T-helper 2 cell treated with Interferon-gamma antibody and Interleukin-4, amounts not matched to agents 5 μg/mL and 100 μg/mL, for 36 hours (primary cell): ENCODE data around the gene ANKRD10.

Experiments
- DNase-seq: peaks from one replicate; pipeline ENCODE4 v3.0.0; 2021; ENCODE audit warnings: low spot score
- H3K27ac Mint-ChIP-seq: one replicate; pipeline ENCODE4 v1.8.0; 2021; ENCODE audit warnings: mild to moderate bottlenecking, mixed read lengths
- H3K27me3 Mint-ChIP-seq: one replicate; pipeline ENCODE4 v1.8.0; 2021; ENCODE audit warnings: low read depth, mixed read lengths
- H3K36me3 Mint-ChIP-seq: one replicate; pipeline ENCODE4 v1.8.0; 2021; ENCODE audit warnings: low read depth, mixed read lengths
- H3K4me1 Mint-ChIP-seq: one replicate; pipeline ENCODE4 v1.8.0; 2021; ENCODE audit warnings: low read depth, mixed read lengths
- H3K4me3 Mint-ChIP-seq: one replicate; pipeline ENCODE4 v1.8.0; 2022; ENCODE audit warnings: mild to moderate bottlenecking, moderate library complexity, mixed read lengths
- H3K9me3 Mint-ChIP-seq: one replicate; pipeline ENCODE4 v1.8.0; 2021; ENCODE audit warnings: mixed read lengths

Gene ANKRD10

GRCh38 chr13:110893571-110893970 is 21.3 kb downstream of the ANKRD10 start:
- Mint-ChIP-seq H3K36me3 (peaks cover 20% of the 10 kb centered on the region), H3K27me3 (no peaks in the 10 kb centered on the region), H3K9me3 (no peaks in the 10 kb centered on the region), H3K4me3 (no peak overlapping the region), H3K27ac (no peak overlapping the region), H3K4me1 (peaks cover 15% of the 10 kb centered on the region)
- no peak for DNase-seq

GRCh38 chr13:110890279-110891165 is 24.3 kb downstream of the ANKRD10 start:
- no peak overlapping the region for H3K4me3 Mint-ChIP-seq
- peaks cover 16% of the 10 kb centered on the region for H3K36me3 Mint-ChIP-seq
- H3K4me1 Mint-ChIP-seq, result peaks cover 2% of the 10 kb centered on the region
- no peak for DNase-seq
- no peaks in the 10 kb centered on the region for H3K9me3 Mint-ChIP-seq
- no peak overlapping the region for H3K27ac Mint-ChIP-seq
- no peaks in the 10 kb centered on the region for H3K27me3 Mint-ChIP-seq

- Mint-ChIP-seq H3K27me3 (no peaks in the 10 kb centered on the region), H3K27ac (no peak overlapping the region), H3K4me3 (no peak overlapping the region), H3K4me1 (peaks cover 5% of the 10 kb centered on the region), H3K36me3 (peaks cover 13% of the 10 kb centered on the region), H3K9me3 (no peaks in the 10 kb centered on the region)
- DNase-seq, result no peak
Observed at GRCh38 chr13:110888390-110888789, 26.5 kb downstream of the ANKRD10 start.

- H3K36me3 Mint-ChIP-seq, result peaks cover 10% of the 10 kb centered on the region
- no peaks in the 10 kb centered on the region for H3K9me3 Mint-ChIP-seq
- H3K4me1 Mint-ChIP-seq, result peaks cover 5% of the 10 kb centered on the region
- H3K4me3 Mint-ChIP-seq, result no peak overlapping the region
- no peak for DNase-seq
- no peaks in the 10 kb centered on the region for H3K27me3 Mint-ChIP-seq
- H3K27ac Mint-ChIP-seq, result no peak overlapping the region
Observed at GRCh38 chr13:110887597-110888333, 27.1 kb downstream of the ANKRD10 start.

GRCh38 chr13:110886870-110887596 is 27.8 kb downstream of the ANKRD10 start:
- peaks cover 5% of the 10 kb centered on the region for H3K36me3 Mint-ChIP-seq
- H3K27me3 Mint-ChIP-seq, result no peaks in the 10 kb centered on the region
- DNase-seq, result no peak
- H3K27ac Mint-ChIP-seq, result no peak overlapping the region
- H3K4me1 Mint-ChIP-seq, result peaks cover 5% of the 10 kb centered on the region
- no peaks in the 10 kb centered on the region for H3K9me3 Mint-ChIP-seq
- no peak overlapping the region for H3K4me3 Mint-ChIP-seq

- Mint-ChIP-seq H3K27ac (no peak overlapping the region), H3K27me3 (no peaks in the 10 kb centered on the region)
Observed at GRCh38 chr13:110885966-110886869, 28.7 kb downstream of the ANKRD10 start.

GRCh38 chr13:110885516-110885915 is 29.4 kb downstream of the ANKRD10 start:
- DNase-seq, result no peak
- Mint-ChIP-seq H3K36me3 (peaks cover 4% of the 10 kb centered on the region), H3K9me3 (no peaks in the 10 kb centered on the region)

More at GRCh38 chr13:110885966-110886869, 28.7 kb downstream of the ANKRD10 start:
- DNase-seq, result no peak
- Mint-ChIP-seq H3K4me3 (no peak overlapping the region), H3K36me3 (peaks cover 5% of the 10 kb centered on the region), H3K9me3 (no peaks in the 10 kb centered on the region), H3K4me1 (peaks cover 5% of the 10 kb centered on the region)

GRCh38 chr13:110884517-110884916 is 30.4 kb downstream of the ANKRD10 start:
- no peak for DNase-seq
- no peak overlapping the region for H3K4me3 Mint-ChIP-seq
- no peak overlapping the region for H3K27ac Mint-ChIP-seq
- H3K27me3 Mint-ChIP-seq, result no peaks in the 10 kb centered on the region
- peaks cover 6% of the 10 kb centered on the region for H3K36me3 Mint-ChIP-seq
- no peaks in the 10 kb centered on the region for H3K9me3 Mint-ChIP-seq
- peaks cover 5% of the 10 kb centered on the region for H3K4me1 Mint-ChIP-seq

More at GRCh38 chr13:110885516-110885915, 29.4 kb downstream of the ANKRD10 start:
- no peak overlapping the region for H3K4me3 Mint-ChIP-seq
- no peak overlapping the region for H3K27ac Mint-ChIP-seq
- peaks cover 5% of the 10 kb centered on the region for H3K4me1 Mint-ChIP-seq
- H3K27me3 Mint-ChIP-seq, result no peaks in the 10 kb centered on the region

GRCh38 chr13:110883542-110883941 is 31.3 kb downstream of the ANKRD10 start:
- peaks cover 6% of the 10 kb centered on the region for H3K36me3 Mint-ChIP-seq
- H3K27ac Mint-ChIP-seq, result no peak overlapping the region
- no peak overlapping the region for H3K4me3 Mint-ChIP-seq
- no peak for DNase-seq
- peaks cover 5% of the 10 kb centered on the region for H3K4me1 Mint-ChIP-seq
- no peaks in the 10 kb centered on the region for H3K27me3 Mint-ChIP-seq
- no peaks in the 10 kb centered on the region for H3K9me3 Mint-ChIP-seq

GRCh38 chr13:110882972-110883371 is 31.9 kb downstream of the ANKRD10 start:
- Mint-ChIP-seq H3K27me3 (no peaks in the 10 kb centered on the region), H3K36me3 (peaks cover 6% of the 10 kb centered on the region), H3K9me3 (no peaks in the 10 kb centered on the region), H3K4me1 (peaks cover 5% of the 10 kb centered on the region), H3K4me3 (no peak overlapping the region), H3K27ac (no peak overlapping the region)
- DNase-seq, result no peak

- Mint-ChIP-seq H3K9me3 (no peaks in the 10 kb centered on the region), H3K4me1 (peaks cover 5% of the 10 kb centered on the region), H3K36me3 (peaks cover 6% of the 10 kb centered on the region), H3K4me3 (no peak overlapping the region), H3K27me3 (no peaks in the 10 kb centered on the region), H3K27ac (no peak overlapping the region)
- no peak for DNase-seq
Observed at GRCh38 chr13:110881839-110882627, 32.8 kb downstream of the ANKRD10 start.

GRCh38 chr13:110880627-110881026 is 34.2 kb downstream of the ANKRD10 start:
- H3K4me1 Mint-ChIP-seq, result peaks cover 5% of the 10 kb centered on the region
- H3K36me3 Mint-ChIP-seq, result peaks cover 6% of the 10 kb centered on the region
- H3K27me3 Mint-ChIP-seq, result no peaks in the 10 kb centered on the region
- no peak for DNase-seq
- no peak overlapping the region for H3K4me3 Mint-ChIP-seq
- H3K27ac Mint-ChIP-seq, result no peak overlapping the region
- H3K9me3 Mint-ChIP-seq, result no peaks in the 10 kb centered on the region
